GM19397 (cell line): ENCODE results near the gene CLK3.
A peak's percentile ranks its signal among the peaks of the same experiment; 100 is the strongest.
"Not testable (repeated sequence)": the region's sequence is repeated elsewhere in the genome, so short reads cannot be mapped to it uniquely, and the experiment has no call there.

Source experiments
- ATAC-seq: cut with Tn5 transposase; IDR thresholded peaks from one replicate; pipeline ENCODE4 v1.9.1; 2021; ENCODE audit warnings: mild to moderate bottlenecking, moderate library complexity; ENCODE audit not compliant: unreplicated experiment

Gene CLK3

DNA sequence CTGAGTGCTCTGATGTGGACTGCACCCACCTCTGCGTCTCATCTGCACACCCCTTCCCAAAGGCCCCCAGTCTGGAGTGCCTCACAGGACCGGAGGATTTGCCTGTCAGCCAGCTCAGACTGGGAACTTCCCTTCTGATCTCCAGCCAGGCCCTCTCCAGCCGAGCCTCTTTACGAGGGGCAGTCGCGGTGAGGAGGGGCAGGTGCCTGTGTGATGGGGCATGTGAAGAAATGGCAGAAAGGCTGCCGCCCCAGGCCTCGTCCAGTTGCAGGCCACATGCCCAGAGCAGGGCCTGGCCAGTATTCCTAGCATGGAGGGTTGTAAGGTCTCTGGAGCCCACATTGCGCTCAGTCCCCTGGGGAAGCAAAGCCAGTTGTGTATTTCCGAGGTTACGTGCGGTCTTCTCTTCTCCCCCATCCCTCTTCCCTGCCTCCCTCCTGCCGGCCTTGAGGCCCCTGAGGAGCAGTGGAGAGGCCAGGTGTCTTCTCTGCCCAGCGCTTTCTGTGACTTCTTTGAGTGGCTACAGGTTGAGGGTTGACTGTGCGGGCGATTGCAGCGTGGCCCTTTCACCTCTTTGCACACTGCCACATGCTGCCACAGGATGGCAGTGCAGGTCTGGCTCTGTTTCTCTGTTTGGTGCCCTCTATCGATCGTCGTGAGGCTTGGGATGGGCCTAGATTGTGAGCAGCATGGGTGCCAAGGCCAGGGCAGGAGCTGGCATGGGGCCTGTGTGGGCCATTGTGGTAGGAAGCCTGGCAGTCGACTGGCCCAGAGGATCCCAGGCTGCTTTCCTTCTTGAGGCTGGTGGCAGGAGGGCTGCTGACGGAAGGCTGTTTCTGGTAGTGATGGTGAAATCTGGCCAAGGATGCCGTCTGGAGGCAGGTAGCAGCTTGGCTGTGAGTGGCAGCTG is 5.3 kb downstream of the CLK3 start:
- ATAC-seq: no peak

DNA sequence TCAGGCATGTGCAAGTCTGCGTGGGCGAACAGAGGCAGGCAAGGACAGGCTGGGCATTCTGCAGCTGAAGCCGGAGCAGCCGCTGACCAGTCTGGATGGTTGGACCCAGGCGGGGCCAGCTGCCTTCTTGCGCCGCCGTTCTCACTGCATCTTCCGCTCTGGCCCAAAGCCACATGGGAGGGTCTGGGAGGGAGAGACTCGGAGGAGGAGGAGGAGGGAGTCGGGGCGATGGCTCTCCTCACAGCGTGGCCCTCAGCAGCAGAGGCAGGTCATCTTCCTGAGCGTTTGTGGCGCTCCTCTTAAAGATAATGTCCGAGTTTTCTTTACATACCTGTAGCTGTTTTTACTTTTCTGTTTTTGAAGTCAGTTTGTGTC is 5.9 kb downstream of the CLK3 start:
- no peak for ATAC-seq

- no peak for ATAC-seq
These were observed 6.3 kb downstream of the CLK3 start for GRCh38 chr15:74621936-74622335.

DNA sequence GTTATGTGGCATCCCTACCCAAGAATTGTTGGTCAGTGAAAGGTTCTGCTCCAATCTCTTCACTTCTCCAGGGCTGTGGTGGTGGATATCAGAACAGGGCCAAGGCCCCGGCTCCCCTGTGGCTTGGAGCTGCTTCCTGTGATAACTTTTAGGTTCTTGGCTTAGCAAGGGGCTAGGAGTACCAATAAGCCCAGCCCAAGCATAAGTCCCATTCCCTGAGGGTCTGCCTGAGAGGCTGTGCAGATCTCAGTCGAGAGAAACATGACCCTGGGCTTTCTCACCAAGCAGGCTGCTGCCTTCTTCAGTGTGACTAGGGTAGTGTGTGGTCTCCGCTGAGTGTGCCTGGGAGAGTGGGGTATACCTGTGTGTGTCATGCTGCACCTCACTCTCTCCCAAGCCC is 7.1 kb downstream of the CLK3 start:
- no peak for ATAC-seq

DNA sequence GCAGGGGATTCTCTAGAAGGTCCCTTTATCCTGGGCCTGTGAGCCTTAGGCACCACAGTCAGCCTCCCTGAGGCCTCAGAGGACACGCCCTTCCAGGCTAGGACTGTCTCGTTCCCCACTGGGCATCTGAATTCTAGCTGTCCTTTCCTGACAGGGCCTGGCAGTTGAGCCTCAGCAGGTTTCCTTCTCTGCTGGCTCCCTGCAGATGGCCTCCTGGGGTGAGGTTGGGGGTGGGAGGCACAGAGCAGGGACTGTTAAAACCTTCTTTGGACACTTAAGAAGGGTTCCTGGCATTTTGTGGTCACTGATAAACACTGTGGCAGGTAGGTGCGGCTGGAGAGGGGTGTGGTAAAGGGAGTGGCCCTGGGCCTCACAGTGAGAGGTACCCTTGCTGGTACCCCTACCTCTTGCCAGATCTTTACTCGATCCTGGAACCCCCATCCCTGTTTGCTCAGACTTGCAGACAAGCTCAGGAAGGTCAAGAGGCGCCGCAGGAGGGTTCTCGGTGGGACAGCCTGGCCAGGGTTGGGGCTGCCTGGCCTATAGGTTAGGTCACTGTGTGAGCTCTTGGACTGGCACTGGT is 8.5 kb downstream of the CLK3 start:
- ATAC-seq: no peak

- no peak for ATAC-seq
These were observed 10.1 kb downstream of the CLK3 start for GRCh38 chr15:74625693-74626092.

DNA sequence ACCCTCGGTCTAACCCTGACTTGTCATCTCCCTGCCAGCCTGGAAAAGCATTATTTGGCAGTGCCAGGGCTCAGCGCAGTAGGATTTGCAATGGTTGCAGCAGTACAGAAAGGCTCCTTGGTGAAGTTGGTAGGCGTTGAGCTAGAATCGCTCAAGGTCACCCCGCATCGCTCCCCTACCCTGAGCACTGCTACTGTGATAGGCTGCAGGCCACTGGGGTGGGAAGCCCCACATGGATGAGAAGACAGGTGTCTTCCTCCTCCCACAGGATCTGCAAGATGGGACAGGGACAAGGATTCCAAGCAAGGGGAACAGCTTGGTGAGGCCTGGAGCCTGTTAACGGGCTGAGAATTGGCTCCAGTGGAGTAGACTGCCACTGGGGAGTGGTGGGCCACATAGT is 10.7 kb downstream of the CLK3 start:
- ATAC-seq: no peak

- no peak for ATAC-seq
These were observed 11.4 kb downstream of the CLK3 start for GRCh38 chr15:74626752-74627692.

GRCh38 chr15:74627766-74628165 is 12.1 kb downstream of the CLK3 start:
- ATAC-seq: no peak

DNA sequence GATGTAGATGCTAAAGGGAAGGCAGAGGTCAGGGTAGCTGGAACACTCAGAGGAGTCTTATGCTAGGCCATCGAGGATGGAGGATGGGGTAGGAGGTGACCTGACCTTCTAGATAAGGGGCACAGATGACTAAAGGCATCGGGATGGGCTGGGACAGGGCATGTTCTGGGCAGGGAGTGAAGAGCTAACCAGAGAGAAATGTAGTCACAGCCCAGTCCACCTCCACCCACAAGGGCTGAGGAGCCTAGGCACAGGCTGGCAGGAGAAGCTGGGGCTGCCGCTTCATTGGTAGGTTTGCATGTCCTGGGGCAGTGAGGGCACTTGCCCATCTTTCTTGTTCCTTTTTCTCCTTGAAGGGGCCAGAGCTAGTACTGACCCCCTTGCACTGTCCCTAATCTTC is 12.6 kb downstream of the CLK3 start:
- no peak for ATAC-seq

- ATAC-seq: no peak
These were observed 13.3 kb downstream of the CLK3 start for GRCh38 chr15:74628949-74629348.

DNA sequence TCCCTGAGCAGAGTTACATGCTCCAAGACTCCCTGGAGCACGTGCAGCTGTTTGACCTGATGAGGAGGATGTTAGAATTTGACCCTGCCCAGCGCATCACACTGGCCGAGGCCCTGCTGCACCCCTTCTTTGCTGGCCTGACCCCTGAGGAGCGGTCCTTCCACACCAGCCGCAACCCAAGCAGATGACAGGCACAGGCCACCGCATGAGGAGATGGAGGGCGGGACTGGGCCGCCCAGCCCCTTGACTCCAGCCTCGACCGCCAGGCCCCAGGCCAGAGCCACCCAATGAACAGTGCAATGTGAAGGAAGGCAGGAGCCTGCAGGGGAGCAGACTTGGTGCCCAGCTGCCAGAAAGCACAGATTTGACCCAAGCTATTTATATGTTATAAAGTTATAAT is 14.1 kb downstream of the CLK3 start:
- not testable (repeated sequence) for ATAC-seq

DNA sequence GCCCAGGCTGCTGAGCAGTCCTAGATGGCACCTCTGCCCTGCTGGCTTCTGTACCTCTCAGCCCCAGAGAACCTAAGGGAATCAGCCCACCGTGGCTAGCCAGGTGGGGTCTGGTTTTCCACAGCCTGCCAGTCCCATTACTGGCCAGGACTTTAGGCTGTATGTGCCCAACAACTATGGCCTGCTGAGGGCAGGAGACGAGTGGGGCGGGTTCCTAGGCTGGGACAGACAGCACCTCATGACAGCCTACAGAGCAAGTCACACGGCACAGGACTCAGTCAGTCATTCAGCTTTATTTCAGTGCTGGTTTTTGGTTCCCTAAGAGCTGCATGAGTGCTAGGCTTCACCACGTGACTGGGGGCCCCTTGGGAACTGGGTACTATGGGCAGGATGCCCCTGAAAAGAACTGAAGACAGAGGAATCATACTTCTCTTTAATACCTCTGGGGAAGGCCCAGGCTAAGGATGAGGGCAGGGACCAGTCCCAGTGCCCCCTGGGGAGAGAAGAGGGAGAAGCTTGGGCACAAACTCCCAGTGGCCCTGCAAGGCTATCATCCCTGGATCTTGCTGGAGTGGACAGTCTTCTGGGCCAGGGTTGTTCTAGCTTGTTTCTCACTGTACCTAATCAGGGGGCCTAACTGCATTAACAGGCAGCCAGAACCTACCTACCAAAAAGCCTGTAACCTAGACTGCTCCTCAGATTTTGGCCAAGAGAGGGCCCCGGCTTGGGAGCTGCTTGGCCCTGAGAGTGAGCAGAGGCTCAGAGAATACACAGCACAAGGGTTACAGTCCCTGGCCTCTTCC is 14.8 kb downstream of the CLK3 start:
- no peak for ATAC-seq

DNA sequence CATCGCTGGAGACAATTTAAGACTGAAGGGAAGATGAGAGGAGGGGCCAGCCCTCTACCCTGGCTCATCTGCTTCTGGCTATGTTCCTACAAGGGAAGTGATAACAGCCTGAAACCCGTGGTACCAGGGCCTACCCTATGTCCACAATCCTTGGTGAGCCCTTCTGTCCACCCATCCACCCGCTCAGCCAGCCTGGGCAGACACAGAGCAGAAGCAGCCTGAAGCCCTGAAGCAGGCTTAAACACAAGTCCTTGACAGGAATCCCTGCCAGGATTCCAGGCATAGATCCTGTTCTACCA is 15.4 kb downstream of the CLK3 start:
- no peak for ATAC-seq

DNA sequence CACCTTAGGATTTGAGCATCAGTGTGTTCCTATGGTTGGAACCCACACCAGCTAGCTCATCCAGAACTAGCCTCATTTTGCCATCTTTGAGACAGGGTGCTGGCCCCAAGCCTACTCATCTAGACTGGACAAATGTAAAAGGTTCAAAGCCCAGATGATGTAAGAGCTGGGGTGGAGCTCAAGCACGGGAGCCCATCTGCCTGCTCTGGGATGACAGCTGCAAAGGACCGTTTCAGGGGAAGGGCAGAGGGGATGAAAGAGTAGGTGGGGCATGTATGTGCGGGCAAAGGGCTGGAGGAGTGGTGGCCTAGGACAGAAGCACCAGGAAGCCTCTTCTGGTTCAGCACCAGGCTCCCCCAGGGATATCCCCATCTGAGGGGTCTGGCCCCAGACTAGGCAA is 15.8 kb downstream of the CLK3 start:
- no peak for ATAC-seq

DNA sequence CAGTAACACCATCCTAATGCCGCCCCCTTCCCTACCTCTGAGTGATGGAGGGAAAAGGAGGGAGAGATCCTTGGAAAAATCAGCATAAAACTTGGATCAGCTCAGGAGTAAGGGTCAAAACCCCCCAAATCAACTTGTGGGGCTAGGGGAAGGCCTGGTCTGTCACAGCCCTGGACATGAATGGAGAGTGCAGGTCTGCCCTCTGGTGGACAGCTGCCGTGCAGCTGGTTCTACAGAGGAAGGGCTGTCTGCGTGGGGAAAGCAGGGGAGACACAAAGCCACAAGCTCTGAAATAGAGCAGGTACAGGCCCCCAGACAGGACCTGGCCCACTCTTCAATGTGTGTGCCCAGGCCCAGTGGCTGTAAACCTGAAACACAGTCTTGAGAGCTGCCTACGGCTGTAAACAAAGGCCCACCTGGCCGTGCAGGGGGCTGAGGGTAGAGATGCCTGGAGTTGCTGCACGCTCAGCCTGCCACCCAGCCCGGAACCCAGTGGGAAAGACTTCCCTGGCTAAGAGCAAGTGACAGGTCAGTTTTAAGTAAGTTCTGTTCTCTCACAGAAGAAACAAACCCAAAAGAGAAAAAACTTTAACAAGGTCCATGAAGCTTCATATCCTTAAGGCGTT is 16.4 kb downstream of the CLK3 start:
- ATAC-seq: no peak

DNA sequence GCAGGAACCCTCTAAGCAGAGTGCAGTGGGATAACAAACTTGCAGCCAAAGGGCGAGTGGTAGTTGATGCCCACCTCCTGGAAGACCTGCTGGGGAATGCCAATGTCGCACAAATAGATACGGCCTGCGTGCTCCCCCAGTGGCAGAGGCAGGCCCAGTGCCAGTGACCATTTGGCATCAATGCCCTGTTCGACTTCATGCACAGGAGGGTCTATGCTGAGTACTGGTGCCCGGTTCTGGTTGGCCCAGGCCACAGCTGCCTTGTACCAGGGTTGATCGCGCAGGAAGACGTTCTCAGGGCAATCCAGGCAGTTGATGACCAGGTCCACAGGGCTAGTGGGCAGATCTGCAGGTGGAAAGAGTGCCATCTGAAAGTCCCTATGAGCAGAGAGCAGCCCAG is 17.0 kb downstream of the CLK3 start:
- no peak for ATAC-seq

GRCh38 chr15:74633781-74634180 is 18.1 kb downstream of the CLK3 start:
- ATAC-seq: no peak

GRCh38 chr15:74635228-74635627 is 19.6 kb downstream of the CLK3 start:
- ATAC-seq: peak; percentile 43

GRCh38 chr15:74636984-74637383 is 21.3 kb downstream of the CLK3 start:
- no peak for ATAC-seq
